T-cell (primary cell): ENCODE measurements around the gene HEATR5B. TPM values are rescaled to one million over a fixed set of nuclear protein-coding genes. Genes with fewer than 3 reads are reported as not detected.

Source experiments
- ATAC-seq, 4 experiments: fragments of 200-7000 bp in 3 of 4; fragments of 150-1000 bp in 1 of 4; cut with Tn5 transposase; replicated peaks in 1 of 4; 1 replicate in 3 of 4; 2 replicates in 1 of 4; pipeline ENCODE4 v1.10.0; 2021; ENCODE audit warnings: moderate library complexity in 3 of 4, mild to moderate bottlenecking in 2 of 4, moderate number of reproducible peaks in 1 of 4
- CTCF ChIA-PET, 2 donors: fragments of 300-600 bp; sonication (Branson Sonifier 250); formaldehyde crosslinking; loops; one replicate each; lab custom pipeline; 2022; ENCODE audit warnings: antibody characterized with exemption in 2 of 2; lab: Charles Lee
- POLR2A ChIA-PET, 2 donors: fragments of 300-600 bp; sonication (Branson Sonifier 250); formaldehyde crosslinking; loops; one replicate each; lab custom pipeline; 2022; ENCODE audit warnings: antibody characterized with exemption in 2 of 2; lab: Charles Lee
- DNase-seq, 35 experiments: peaks; one replicate each; pipeline versions ENCODE4 v3.0.0 to v3.0.0-alpha.2; 2013 to 2023
- H3K27ac ChIP-seq: one replicate; pipeline ENCODE4 v1.5.1; 2013; ENCODE audit warnings: low read length
- H3K27me3 ChIP-seq, 2 experiments: replicated peaks in 1 of 2; 1 replicate in 1 of 2; 2 replicates in 1 of 2; pipeline versions ENCODE4 v1.6.1 to v1.7.0; 2013; ENCODE audit warnings: low read length in 1 of 2, mixed read lengths in 1 of 2; ENCODE audit not compliant: control insufficient read depth in 2 of 2, insufficient read depth in 2 of 2; ENCODE audit errors: extremely low read depth in 1 of 2
- H3K36me3 ChIP-seq, 2 donors: 1 replicate in 1 of 2; 2 replicates in 1 of 2; pipeline versions ENCODE4 v1.6.1 to v1.7.0; 2013; ENCODE audit warnings: low read length in 1 of 2; ENCODE audit not compliant: control insufficient read depth in 2 of 2, insufficient read depth in 1 of 2; ENCODE audit errors: extremely low read depth in 1 of 2
- H3K4me1 ChIP-seq, 2 experiments: 1 replicate in 1 of 2; 2 replicates in 1 of 2; pipeline versions ENCODE4 v1.6.1 to v1.7.0; 2013; ENCODE audit warnings: low read length in 2 of 2, mixed read lengths in 1 of 2; ENCODE audit not compliant: insufficient read depth in 2 of 2, control insufficient read depth in 1 of 2; ENCODE audit errors: extremely low read depth in 1 of 2
- H3K4me3 ChIP-seq, 2 donors: 1 replicate in 1 of 2; 2 replicates in 1 of 2; pipeline versions ENCODE4 v1.5.1 to v1.7.0; 2013; ENCODE audit warnings: mild to moderate bottlenecking in 2 of 2, low read length in 1 of 2, moderate library complexity in 1 of 2; ENCODE audit not compliant: control insufficient read depth in 1 of 2; ENCODE audit errors: extremely low read depth in 1 of 2
- H3K9me3 ChIP-seq: 2 replicates; pipeline ENCODE4 v1.7.0; 2013
- H3K27ac Mint-ChIP-seq, 2 donors: one replicate each; pipeline ENCODE4 v1.8.0; 2020 to 2021; ENCODE audit warnings: mild to moderate bottlenecking in 2 of 2, mixed read lengths in 2 of 2
- H3K27me3 Mint-ChIP-seq, 2 donors: one replicate each; pipeline ENCODE4 v1.8.0; 2021 to 2022; ENCODE audit warnings: mixed read lengths in 2 of 2
- H3K36me3 Mint-ChIP-seq: one replicate; pipeline ENCODE4 v1.8.0; 2021; ENCODE audit warnings: mixed read lengths
- H3K4me1 Mint-ChIP-seq, 3 donors: one replicate each; pipeline ENCODE4 v1.8.0; 2020 to 2022; ENCODE audit warnings: mixed read lengths in 3 of 3, mild to moderate bottlenecking in 1 of 3
- H3K4me3 Mint-ChIP-seq, 3 donors: one replicate each; pipeline ENCODE4 v1.8.0; 2020 to 2022; ENCODE audit warnings: mild to moderate bottlenecking in 3 of 3, mixed read lengths in 3 of 3, moderate library complexity in 3 of 3
- H3K9me3 Mint-ChIP-seq, 3 donors: one replicate each; pipeline ENCODE4 v1.8.0; 2020 to 2022; ENCODE audit warnings: mixed read lengths in 3 of 3
- WGBS: methylation state at CpG from one replicate; pipeline ENCODE4 v1.1.5; 2013; ENCODE audit warnings: missing lambda C conversion rate; ENCODE audit not compliant: insufficient coverage; 5-methylcytosine and 5-hydroxymethylcytosine counted together
- total RNA-seq, 35 experiments: library from RNA in 6 of 35; stranded (reverse) in 6 of 35; fragments of 120-200 nt in 1 of 35; gene quantifications; one replicate each; pipeline versions ENCODE4 v1.2.1 to v1.2.4 and lab custom pipeline; 2013 to 2026

The HEATR5B gene
- total RNA-seq, 5 donors from 2014 or later (not counting 1 experiment from before 2014, with no cell fraction given), result 35.5 to 41.2 (median 41.0) TPM

DNA sequence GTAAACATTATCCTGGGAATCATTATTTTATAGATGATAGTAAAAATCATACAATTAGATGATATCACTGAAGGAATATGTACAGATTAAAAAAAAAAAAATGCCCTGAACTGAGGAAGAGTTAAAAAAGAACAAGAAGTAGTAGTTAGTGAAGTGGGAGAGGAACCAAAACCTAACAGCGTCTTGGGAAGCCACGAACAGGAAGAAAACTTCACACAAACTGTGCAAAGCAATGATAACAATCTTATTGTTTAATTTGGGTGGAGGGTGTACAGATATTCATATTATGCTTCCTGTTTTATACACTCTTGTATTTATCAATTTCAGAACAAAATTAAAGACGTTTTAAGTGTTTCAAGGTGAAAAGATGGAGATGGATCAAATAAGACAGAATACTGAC, 3.5 kb downstream of the HEATR5B start:
- Histone ChIP-seq H3K36me3 (peaks cover 0 to 30% of the 10 kb centered on the region in 2 donors), H3K4me1 (peaks cover 23 to 36% of the 10 kb centered on the region in 2 experiments), H3K27ac (peak overlapping the region; percentile 47), H3K9me3 (no peaks in the 10 kb centered on the region), H3K27me3 (no peaks in the 10 kb centered on the region), H3K4me3 (no peak overlapping the region)
- no peaks in the 10 kb centered on the region for H3K9me3 Mint-ChIP-seq
- peaks cover 24 to 67% (median 52%) of the 10 kb centered on the region in 3 donors for H3K4me1 Mint-ChIP-seq
- no peaks in the 10 kb centered on the region for H3K27me3 Mint-ChIP-seq
- peak in 1 of 35 experiments; percentile 46 for DNase-seq
- peaks cover 51% of the 10 kb centered on the region for H3K36me3 Mint-ChIP-seq
- ATAC-seq, result no peak
- POLR2A ChIA-PET, result no interaction called here
- CTCF ChIA-PET, result no interaction called here
- peak overlapping the region in 2 of 3 donors; percentile 58 to 69 for H3K4me3 Mint-ChIP-seq
- no CpG with 5 or more reads among the region's 3 CpGs for WGBS
- H3K27ac Mint-ChIP-seq, result peak overlapping the region; percentile 90 to 92

DNA sequence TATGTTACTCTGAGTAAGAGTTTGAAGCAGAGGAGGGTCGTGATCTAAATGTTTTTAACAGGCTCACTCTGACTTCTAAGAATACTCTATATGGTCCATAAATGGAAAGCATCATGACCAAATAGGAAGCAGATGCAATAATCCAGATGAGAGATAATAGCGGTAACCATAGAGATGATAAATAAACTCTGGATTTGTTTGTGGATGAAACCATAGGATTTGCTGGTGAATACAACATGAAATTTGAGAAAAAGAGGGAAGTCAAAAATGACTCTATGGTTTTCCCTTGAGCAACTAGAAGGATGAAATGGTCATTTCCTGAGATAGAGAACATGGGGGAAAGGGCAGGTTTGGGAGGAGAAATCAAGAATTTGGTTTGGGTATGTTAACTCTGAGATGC, 3.9 kb downstream of the HEATR5B start:
- Histone ChIP-seq H3K36me3 (peaks cover 0 to 33% of the 10 kb centered on the region in 2 donors), H3K4me3 (no peak overlapping the region), H3K4me1 (peaks cover 23 to 33% of the 10 kb centered on the region in 2 experiments), H3K27me3 (no peaks in the 10 kb centered on the region), H3K9me3 (no peaks in the 10 kb centered on the region), H3K27ac (peak overlapping the region; percentile 47)
- CTCF ChIA-PET, result no interaction called here
- H3K36me3 Mint-ChIP-seq, result peaks cover 54% of the 10 kb centered on the region
- no peaks in the 10 kb centered on the region for H3K9me3 Mint-ChIP-seq
- no peaks in the 10 kb centered on the region for H3K27me3 Mint-ChIP-seq
- 77% methylated on average over 1 of the region's 2 CpGs for WGBS
- no peak for DNase-seq
- ATAC-seq, result no peak
- H3K4me1 Mint-ChIP-seq, result peaks cover 24 to 69% (median 52%) of the 10 kb centered on the region in 3 donors
- H3K4me3 Mint-ChIP-seq, result peak overlapping the region in 2 of 3 donors; percentile 58 to 69
- POLR2A ChIA-PET, result no interaction called here
- H3K27ac Mint-ChIP-seq, result peak overlapping the region; percentile 90 to 92

DNA sequence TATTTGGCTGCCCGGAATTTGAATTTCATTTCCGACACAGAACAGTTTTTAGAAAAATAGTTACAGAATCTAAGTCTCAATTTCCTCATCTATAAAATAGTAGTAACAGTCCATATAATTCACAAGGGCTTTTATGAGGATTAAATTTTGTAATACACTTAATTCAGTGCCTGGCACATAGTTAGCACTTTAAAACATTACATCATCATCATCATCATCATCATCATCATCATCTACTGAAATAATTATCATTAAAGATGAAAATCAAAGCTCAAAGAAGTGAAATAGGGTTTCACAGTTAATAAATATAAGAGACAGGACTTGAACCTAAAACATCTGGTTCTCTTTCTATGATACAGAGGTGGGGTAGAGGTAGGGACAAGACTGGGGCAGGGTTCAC, 13.2 kb downstream of the HEATR5B start:
- CTCF ChIA-PET, result no interaction called here
- no peak overlapping the region for H3K27ac Mint-ChIP-seq

DNA sequence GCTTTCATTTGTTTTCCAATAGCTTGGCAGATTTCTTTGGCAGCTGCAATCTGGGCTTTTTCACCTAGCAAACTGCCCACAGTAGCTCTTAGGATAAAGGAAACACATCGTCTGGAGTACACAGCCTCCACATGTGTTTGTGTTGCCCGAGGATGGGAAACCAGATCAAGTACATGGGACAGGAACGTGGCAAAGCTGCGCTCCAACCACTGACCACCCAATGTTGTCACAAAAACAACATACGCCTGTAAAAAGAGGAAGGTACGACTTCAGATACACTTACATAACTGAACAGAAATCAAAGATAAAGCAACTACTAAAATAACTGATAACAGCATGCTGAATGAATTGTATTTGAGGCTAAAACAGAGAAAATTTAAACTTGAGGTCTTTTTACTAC, 15.5 kb downstream of the HEATR5B start:
- DNase-seq (no peak), ATAC-seq (no peak)
- H3K4me3 Mint-ChIP-seq, result no peak overlapping the region
- H3K27me3 Mint-ChIP-seq, result no peaks in the 10 kb centered on the region
- peaks cover 52% of the 10 kb centered on the region for H3K36me3 Mint-ChIP-seq
- CTCF ChIA-PET, result no interaction called here
- Histone ChIP-seq H3K4me1 (no peaks in the 10 kb centered on the region), H3K4me3 (no peak overlapping the region), H3K36me3 (peaks cover 12 to 57% of the 10 kb centered on the region in 2 donors), H3K27ac (no peak overlapping the region), H3K27me3 (no peaks in the 10 kb centered on the region), H3K9me3 (no peaks in the 10 kb centered on the region)
- H3K27ac Mint-ChIP-seq, result no peak overlapping the region
- peaks cover 15 to 22% (median 17%) of the 10 kb centered on the region in 3 donors for H3K4me1 Mint-ChIP-seq
- POLR2A ChIA-PET, result no interaction called here
- H3K9me3 Mint-ChIP-seq, result no peaks in the 10 kb centered on the region
- 89% methylated on average over 4 of the region's 6 CpGs for whole genome bisulfite sequencing

More for the DNA sequence above, 13.2 kb downstream of the HEATR5B start:
- peaks cover 27 to 36% (median 27%) of the 10 kb centered on the region in 3 donors for H3K4me1 Mint-ChIP-seq
- Histone ChIP-seq H3K27ac (no peak overlapping the region), H3K4me3 (no peak overlapping the region), H3K27me3 (no peaks in the 10 kb centered on the region), H3K9me3 (no peaks in the 10 kb centered on the region), H3K4me1 (no peaks in the 10 kb centered on the region), H3K36me3 (peaks cover 9 to 52% of the 10 kb centered on the region in 2 donors)
- no peak for ATAC-seq
- H3K4me3 Mint-ChIP-seq, result no peak overlapping the region
- no CpG with 5 or more reads among the region's 2 CpGs for WGBS
- peaks cover 55% of the 10 kb centered on the region for H3K36me3 Mint-ChIP-seq
- POLR2A ChIA-PET, result no interaction called here
- no peaks in the 10 kb centered on the region for H3K27me3 Mint-ChIP-seq
- DNase-seq, result no peak
- no peaks in the 10 kb centered on the region for H3K9me3 Mint-ChIP-seq

DNA sequence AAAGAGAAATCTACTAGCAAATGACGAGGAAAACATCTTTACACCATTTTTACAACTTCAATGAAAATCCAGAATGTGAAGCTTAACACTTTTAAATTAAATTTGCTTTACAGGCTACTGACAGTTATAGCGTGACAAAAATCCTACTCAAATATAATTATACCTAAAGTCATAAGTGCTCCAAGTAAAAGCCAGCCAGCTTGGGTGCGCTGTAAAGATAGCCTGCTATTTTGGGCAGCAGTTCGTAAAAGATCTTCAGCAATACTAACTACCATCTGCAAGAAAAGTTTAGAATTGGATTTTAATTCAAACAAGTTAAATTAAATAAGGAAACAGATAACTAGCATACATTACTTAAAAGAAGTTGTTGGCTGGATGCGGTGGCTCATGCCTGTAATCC, 22.4 kb downstream of the HEATR5B start:
- Mint-ChIP-seq H3K4me1 (peaks cover 0 to 1% (median 0%) of the 10 kb centered on the region in 3 donors), H3K9me3 (no peaks in the 10 kb centered on the region), H3K36me3 (peaks cover 40% of the 10 kb centered on the region), H3K27ac (no peak overlapping the region), H3K27me3 (no peaks in the 10 kb centered on the region), H3K4me3 (no peak overlapping the region)
- 94% methylated on average over 2 of the region's 5 CpGs for WGBS
- H3K4me3 ChIP-seq, result no peak overlapping the region
- POLR2A ChIA-PET, result interaction anchor here in 1 of 2 donors (0.6 kb wide), 1 partner anchor 73 kb away, joined by 3 read pairs; no protein-coding TSS in a partner anchor
- no peaks in the 10 kb centered on the region for H3K4me1 ChIP-seq
- H3K27ac ChIP-seq, result no peak overlapping the region
- no peaks in the 10 kb centered on the region for H3K9me3 ChIP-seq
- ATAC-seq (no peak), DNase-seq (no peak)
- CTCF ChIA-PET, result no interaction called here
- H3K27me3 ChIP-seq, result no peaks in the 10 kb centered on the region
- peaks cover 3 to 87% of the 10 kb centered on the region in 2 donors for H3K36me3 ChIP-seq

DNA sequence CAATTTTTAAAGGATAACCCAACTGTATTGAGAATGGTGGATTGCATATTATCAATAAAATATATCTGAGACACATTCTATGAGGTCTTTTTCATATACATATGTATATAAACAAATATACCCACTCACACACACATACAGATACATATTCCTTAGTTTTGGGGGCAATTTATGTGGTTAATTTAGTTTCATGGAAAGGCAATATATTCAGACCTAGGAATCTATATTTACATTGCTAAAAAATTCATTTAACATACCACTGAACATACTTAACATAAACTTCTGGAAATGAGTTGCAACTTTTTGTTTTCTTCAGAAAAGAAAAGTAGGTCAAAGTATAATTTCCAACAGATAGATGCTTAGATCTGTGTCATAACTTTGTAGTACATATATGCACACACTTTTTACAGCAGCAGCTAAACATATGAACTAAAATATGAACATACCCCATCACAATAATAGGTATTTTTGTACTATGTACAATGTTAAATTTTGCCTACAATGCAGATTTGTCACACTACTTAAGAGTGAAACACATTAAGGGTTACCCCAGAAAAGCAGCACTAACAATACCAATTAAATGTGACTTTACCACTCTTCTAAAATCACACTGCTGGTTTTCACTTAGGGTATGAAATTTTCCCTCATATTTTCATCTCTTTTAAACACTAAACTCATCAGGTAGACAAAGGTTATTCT, 23.0 kb downstream of the HEATR5B start:
- Mint-ChIP-seq H3K9me3 (no peaks in the 10 kb centered on the region), H3K27ac (no peak overlapping the region), H3K4me3 (no peak overlapping the region), H3K36me3 (peaks cover 42% of the 10 kb centered on the region), H3K4me1 (peaks cover 0 to 1% (median 0%) of the 10 kb centered on the region in 3 donors), H3K27me3 (no peaks in the 10 kb centered on the region)
- no peak overlapping the region for H3K4me3 ChIP-seq
- DNase-seq, result no peak
- CTCF ChIA-PET, result no interaction called here
- POLR2A ChIA-PET, result no interaction called here
- no peaks in the 10 kb centered on the region for H3K9me3 ChIP-seq
- no peak overlapping the region for H3K27ac ChIP-seq
- H3K4me1 ChIP-seq, result no peaks in the 10 kb centered on the region
- no peaks in the 10 kb centered on the region for H3K27me3 ChIP-seq
- ATAC-seq, result no peak
- peaks cover 3 to 89% of the 10 kb centered on the region in 2 donors for H3K36me3 ChIP-seq
